ENCODE data around the gene MRPS15. TPM values are rescaled to one million over a fixed set of nuclear protein-coding genes. Genes with fewer than 3 reads are reported as not detected.

The MRPS15 gene
- polyA plus RNA-seq, 1 experiment = 34.4 TPM

- TF ChIP-seq CTCF (IDR thresholded peaks at IDR 0.05; ENCODE audit: insufficient read depth, low read depth, low read length) = no peak
- H3K27me3 ChIP-seq (ENCODE audit: control insufficient read depth, insufficient read depth, low read length) = no peaks in the 10 kb centered on the region
- CTCF ChIA-PET = no interaction called here
- DNase-seq (ENCODE audit: low read depth) = no peak
- POLR2A ChIA-PET = no interaction called here
- H3K36me3 ChIP-seq (ENCODE audit: control insufficient read depth, insufficient read depth, low read length) = peaks cover 25% of the 10 kb centered on the region
- no peak overlapping the region for H3K4me3 ChIP-seq (ENCODE audit: low read depth, low read length)
Measured at GRCh38 chr1:36457691-36458090, 6.5 kb downstream of the MRPS15 start.

GRCh38 chr1:36456391-36456928, 7.7 kb downstream of the MRPS15 start:
- Histone ChIP-seq H3K27me3 (ENCODE audit: control insufficient read depth, insufficient read depth, low read length) (no peaks in the 10 kb centered on the region), H3K4me3 (ENCODE audit: low read depth, low read length) (no peak overlapping the region), H3K36me3 (ENCODE audit: control insufficient read depth, insufficient read depth, low read length) (peaks cover 22% of the 10 kb centered on the region)
- CTCF ChIA-PET = no interaction called here
- no peak for DNase-seq (ENCODE audit: low read depth)
- TF ChIP-seq CTCF (IDR thresholded peaks at IDR 0.05; ENCODE audit: insufficient read depth, low read depth, low read length) = no peak
- POLR2A ChIA-PET = no interaction called here

- Histone ChIP-seq H3K4me3 (ENCODE audit: low read depth, low read length) (no peak overlapping the region), H3K36me3 (ENCODE audit: control insufficient read depth, insufficient read depth, low read length) (peaks cover 17% of the 10 kb centered on the region), H3K27me3 (ENCODE audit: control insufficient read depth, insufficient read depth, low read length) (no peaks in the 10 kb centered on the region)
- no peak for TF ChIP-seq CTCF (IDR thresholded peaks at IDR 0.05; ENCODE audit: insufficient read depth, low read depth, low read length)
- POLR2A ChIA-PET = no interaction called here
- CTCF ChIA-PET = no interaction called here
- DNase-seq (ENCODE audit: low read depth) = no peak
Measured at GRCh38 chr1:36455386-36455785, 8.8 kb downstream of the MRPS15 start.

- no peaks in the 10 kb centered on the region for H3K27me3 ChIP-seq (ENCODE audit: control insufficient read depth, insufficient read depth, low read length)
- POLR2A ChIA-PET = no interaction called here
- no peak for DNase-seq (ENCODE audit: low read depth)
- no peak overlapping the region for H3K4me3 ChIP-seq (ENCODE audit: low read depth, low read length)
- no peak for TF ChIP-seq CTCF (IDR thresholded peaks at IDR 0.05; ENCODE audit: insufficient read depth, low read depth, low read length)
- CTCF ChIA-PET = no interaction called here
- H3K36me3 ChIP-seq (ENCODE audit: control insufficient read depth, insufficient read depth, low read length) = peaks cover 15% of the 10 kb centered on the region
Measured at GRCh38 chr1:36453600-36454388, 10.4 kb downstream of the MRPS15 start.

- Histone ChIP-seq H3K36me3 (ENCODE audit: control insufficient read depth, insufficient read depth, low read length) (peaks cover 15% of the 10 kb centered on the region), H3K27me3 (ENCODE audit: control insufficient read depth, insufficient read depth, low read length) (no peaks in the 10 kb centered on the region), H3K4me3 (ENCODE audit: low read depth, low read length) (no peak overlapping the region)
- TF ChIP-seq CTCF (IDR thresholded peaks at IDR 0.05; ENCODE audit: insufficient read depth, low read depth, low read length) = no peak
- CTCF ChIA-PET = no interaction called here
- DNase-seq (ENCODE audit: low read depth) = no peak
- POLR2A ChIA-PET = no interaction called here
Measured at GRCh38 chr1:36453051-36453450, 11.1 kb downstream of the MRPS15 start.
